K562 (cell line): ENCODE data around the gene UNC45A. TPM values are rescaled to one million over a fixed set of nuclear protein-coding genes. Genes with fewer than 3 reads are reported as not detected.

ENCODE experiments used
- CBX2 ChIP-seq: fragments of 200-600 bp; sonication (generic); IDR thresholded peaks from one replicate; pipeline ENCODE4 v1.6.1; 2012; ENCODE audit warnings: mild to moderate bottlenecking, low read length, inconsistent platforms; ENCODE audit not compliant: insufficient read depth, poor library complexity, severe bottlenecking
- CREB1 ChIP-seq, 2 experiments: sonication (generic) in 1 of 2; formaldehyde crosslinking in 1 of 2; IDR thresholded peaks; 2 replicates each; pipeline versions ENCODE4 v1.6.1 to v1.8.0; 2012 to 2022; ENCODE audit warnings: inconsistent platforms in 1 of 2, mild to moderate bottlenecking in 1 of 2, missing genetic modification reagents in 1 of 2, moderate library complexity in 1 of 2
- DIDO1 ChIP-seq: fragments of 450-650 bp; IDR thresholded peaks from 2 replicates; pipeline ENCODE4 v1.6.1; 2016; ENCODE audit warnings: low read depth, missing biosample characterization, missing genetic modification characterization
- EGR1 ChIP-seq: fragments of 450-650 bp; conservative IDR thresholded peaks from 2 replicates; pipeline ENCODE4 v1.6.1; 2017; ENCODE audit warnings: mild to moderate bottlenecking
- ELF1 ChIP-seq: fragments of 200-800 bp; sonication (Bioruptor generic); IDR thresholded peaks from 2 replicates; pipeline ENCODE4 v1.6.1; 2016; ENCODE audit warnings: missing genetic modification characterization, missing compliant biosample characterization
- MAFG ChIP-seq: fragments of 450-650 bp; conservative IDR thresholded peaks from 2 replicates; pipeline ENCODE4 v1.6.1; 2016; ENCODE audit warnings: missing genetic modification characterization, missing compliant biosample characterization
- MBD2 ChIP-seq: sonication (generic); IDR thresholded peaks from 2 replicates; pipeline ENCODE4 v1.6.1; 2016; ENCODE audit warnings: low read depth, borderline replicate concordance
- MTF1 ChIP-seq: fragments of 250-450 bp; sonication (Bioruptor Pico); IDR thresholded peaks from 2 replicates; pipeline ENCODE4 v1.9.0; 2021; ENCODE audit warnings: moderate library complexity, mild to moderate bottlenecking, inconsistent platforms, borderline replicate concordance
- NRF1 ChIP-seq, 2 experiments: fragments of 450-650 bp; IDR thresholded peaks in 1 of 2; conservative IDR thresholded peaks in 1 of 2; 2 replicates each; pipeline ENCODE4 v1.6.1; 2014; ENCODE audit warnings: mild to moderate bottlenecking in 2 of 2
- NUFIP1 ChIP-seq: fragments of 450-650 bp; IDR thresholded peaks from 2 replicates; pipeline ENCODE4 v1.6.1; 2018; ENCODE audit not compliant: partially characterized antibody
- PYGO2 ChIP-seq: fragments of 450-650 bp; IDR thresholded peaks from 2 replicates; pipeline ENCODE4 v1.6.1; 2016; ENCODE audit warnings: mild to moderate bottlenecking, missing genetic modification characterization, moderate library complexity, missing compliant biosample characterization
- RBM17 ChIP-seq: fragments of 200-400 bp; formaldehyde crosslinking; IDR thresholded peaks from 2 replicates; pipeline ENCODE4 v1.6.1; 2017; ENCODE audit warnings: low read depth, mild to moderate bottlenecking, low read length, borderline replicate concordance
- RBM25 ChIP-seq: fragments of 200-400 bp; formaldehyde crosslinking; IDR thresholded peaks from 2 replicates; pipeline ENCODE4 v1.6.1; 2018; ENCODE audit warnings: low read length, low read depth, moderate library complexity; ENCODE audit not compliant: severe bottlenecking
- SIN3A ChIP-seq, 2 experiments: fragments of 150-350 bp in 1 of 2; IDR thresholded peaks; 2 replicates each; pipeline ENCODE4 v1.6.1; 2011 to 2016; ENCODE audit warnings: borderline replicate concordance in 2 of 2, low read depth in 2 of 2, low read length in 2 of 2, mild to moderate bottlenecking in 2 of 2, moderate library complexity in 2 of 2; ENCODE audit not compliant: control insufficient read depth in 1 of 2
- SRSF1 ChIP-seq: fragments of 200-400 bp; formaldehyde crosslinking; IDR thresholded peaks from 2 replicates; pipeline ENCODE4 v1.6.1; 2017; ENCODE audit warnings: mild to moderate bottlenecking, low read depth, low read length, moderate library complexity
- TOE1 ChIP-seq, 2 experiments: fragments of 450-650 bp in 1 of 2; sonication (generic) in 1 of 2; formaldehyde crosslinking in 1 of 2; IDR thresholded peaks; 2 replicates each; pipeline versions ENCODE4 v1.7.1 to v1.8.0; 2016 to 2022; ENCODE audit warnings: borderline replicate concordance in 2 of 2, mild to moderate bottlenecking in 2 of 2, antibody characterized with exemption in 1 of 2, inconsistent platforms in 1 of 2, low read depth in 1 of 2, missing genetic modification reagents in 1 of 2, moderate library complexity in 1 of 2
- XRCC3 ChIP-seq: fragments of 450-650 bp; IDR thresholded peaks from 2 replicates; pipeline ENCODE4 v1.6.1; 2017; ENCODE audit warnings: mild to moderate bottlenecking, moderate library complexity
- ZNF253 ChIP-seq: fragments of 250-450 bp; sonication (Bioruptor Pico); conservative IDR thresholded peaks from 2 replicates; pipeline ENCODE4 v1.6.1; 2021; ENCODE audit warnings: mild to moderate bottlenecking
- ZNF3 ChIP-seq: fragments of 250-450 bp; sonication (Bioruptor Pico); IDR thresholded peaks from 2 replicates; pipeline ENCODE4 v1.5.0; 2021; ENCODE audit warnings: mild to moderate bottlenecking, moderate library complexity
- ZNF77 ChIP-seq: fragments of 250-450 bp; sonication (Bioruptor Pico); IDR thresholded peaks from 2 replicates; pipeline ENCODE4 v1.5.0; 2020
- polyA plus RNA-seq, 8 experiments: library from polyadenylated mRNA; depleted of rRNA in 4 of 8; stranded (reverse) in 5 of 8; unstranded in 3 of 8; fragments of >200 nt; fragmentation: Nextera tagmentation in 2 of 8; fragmentation: Illumina TruSeq in 1 of 8; extraction: Ambion mirVana in 2 of 8; extraction: Trizol in 1 of 8; gene quantifications; 2 replicates each; pipeline versions ENCODE4 v1.2.1 to v1.2.3, GENCODE V29; 2011 to 2014; ENCODE audit warnings: inconsistent platforms in 1 of 8, missing spikeins in 1 of 8
- total RNA-seq, 7 experiments: library from RNA; depleted of rRNA in 6 of 7; stranded (reverse); fragments of >200 nt in 6 of 7; fragmentation: Illumina TruSeq in 2 of 7; extraction: Trizol in 2 of 7; gene quantifications; 2 replicates each; pipeline versions ENCODE4 v1.2.1 to v1.2.3, GENCODE V29; 2011 to 2021; ENCODE audit warnings: low replicate concordance in 1 of 7
- TF ChIP-seq, protein P1 (sequence below): fragments of 450-650 bp; IDR thresholded peaks from 2 replicates; pipeline ENCODE4 v1.6.1; 2016; ENCODE audit warnings: mild to moderate bottlenecking
- TF ChIP-seq, protein P2 (sequence below), 2 experiments: fragments of 450-650 bp; IDR thresholded peaks; 2 replicates each; pipeline ENCODE4 v1.6.1; 2016
- TF ChIP-seq, protein P3 (sequence below): fragments of 450-650 bp; IDR thresholded peaks from 2 replicates; pipeline ENCODE4 v1.7.0; 2016; ENCODE audit warnings: borderline replicate concordance

UNC45A gene
- total and polyA plus RNA-seq, 9 of the 15 experiments (the other 6 are each of a cell fraction or from before 2014, with no cell fraction given): 22.4 to 79.3 (median 43.7) TPM

DNA sequence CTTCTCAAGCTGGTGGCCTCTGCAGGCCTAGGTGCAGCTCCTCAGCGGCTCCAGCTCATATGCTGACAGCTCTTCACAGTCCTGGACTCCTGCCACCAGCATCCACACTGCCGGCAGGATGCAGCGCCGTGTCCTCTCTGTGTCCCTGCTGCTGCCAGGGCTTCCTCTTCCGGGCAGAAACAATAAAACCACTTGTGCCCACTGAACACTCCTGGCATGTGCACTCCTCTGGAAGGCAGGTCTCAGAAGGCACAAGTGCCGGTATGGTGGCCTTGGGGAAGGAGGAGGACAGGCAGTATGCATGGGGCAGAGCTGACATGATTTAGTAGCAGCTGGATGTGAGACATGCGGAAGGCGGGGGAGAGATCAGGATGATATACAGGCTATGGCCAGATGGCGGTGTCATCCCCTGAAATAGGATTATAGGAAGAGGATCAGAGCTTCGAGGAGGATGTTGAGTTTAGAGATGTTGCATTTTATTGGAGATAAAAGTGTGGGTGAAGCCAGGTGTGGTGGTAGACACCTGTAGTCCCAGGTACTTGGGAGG lies 39.4 kb upstream of the UNC45A start (continued):
- TF ChIP-seq TOE1 (IDR thresholded peaks at IDR 0.05; ENCODE audit: borderline replicate concordance) (0 out of 2 replicates have a peak, but pooled peaks have one; percentile 31), TOE1 (CRISPR knock-in tag; IDR thresholded peaks at IDR 0.05; ENCODE audit: borderline replicate concordance, low read depth) (no peak), MBD2 (no peak), CBX2 (no peak), DIDO1 (no peak), RBM25 (no peak), EGR1 (peak; percentile 61), ZNF253 (CRISPR knock-in tag) (no peak), CREB1 (IDR thresholded peaks at IDR 0.05) (no peak), CREB1 (CRISPR knock-in tag; IDR thresholded peaks at IDR 0.05) (no peak; the same call in 1 of the 2 replicates), NUFIP1 (no peak), ELF1 (peak; percentile 80), MTF1 (no peak), XRCC3 (no peak), ZNF3 (CRISPR knock-in tag) (no peak), ZNF77 (no peak), SIN3A (IDR thresholded peaks at IDR 0.05; ENCODE audit: borderline replicate concordance in 2 of 2, control insufficient read depth in 1 of 2, low read depth in 2 of 2, low read length in 2 of 2) (no peak), SRSF1 (no peak), MAFG (tag) (no peak), PYGO2 (no peak), RBM17 (no peak), NRF1 (conservative IDR thresholded peaks at IDR 0.05 in 1 of 2, IDR thresholded peaks at IDR 0.05 in 1 of 2) (peak; percentile 15 to 26; a peak in 2 of 4 replicates)
- TF ChIP-seq, protein P1, sequence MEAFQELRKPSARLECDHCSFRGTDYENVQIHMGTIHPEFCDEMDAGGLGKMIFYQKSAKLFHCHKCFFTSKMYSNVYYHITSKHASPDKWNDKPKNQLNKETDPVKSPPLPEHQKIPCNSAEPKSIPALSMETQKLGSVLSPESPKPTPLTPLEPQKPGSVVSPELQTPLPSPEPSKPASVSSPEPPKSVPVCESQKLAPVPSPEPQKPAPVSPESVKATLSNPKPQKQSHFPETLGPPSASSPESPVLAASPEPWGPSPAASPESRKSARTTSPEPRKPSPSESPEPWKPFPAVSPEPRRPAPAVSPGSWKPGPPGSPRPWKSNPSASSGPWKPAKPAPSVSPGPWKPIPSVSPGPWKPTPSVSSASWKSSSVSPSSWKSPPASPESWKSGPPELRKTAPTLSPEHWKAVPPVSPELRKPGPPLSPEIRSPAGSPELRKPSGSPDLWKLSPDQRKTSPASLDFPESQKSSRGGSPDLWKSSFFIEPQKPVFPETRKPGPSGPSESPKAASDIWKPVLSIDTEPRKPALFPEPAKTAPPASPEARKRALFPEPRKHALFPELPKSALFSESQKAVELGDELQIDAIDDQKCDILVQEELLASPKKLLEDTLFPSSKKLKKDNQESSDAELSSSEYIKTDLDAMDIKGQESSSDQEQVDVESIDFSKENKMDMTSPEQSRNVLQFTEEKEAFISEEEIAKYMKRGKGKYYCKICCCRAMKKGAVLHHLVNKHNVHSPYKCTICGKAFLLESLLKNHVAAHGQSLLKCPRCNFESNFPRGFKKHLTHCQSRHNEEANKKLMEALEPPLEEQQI: no peak
- TF ChIP-seq, protein P2, sequence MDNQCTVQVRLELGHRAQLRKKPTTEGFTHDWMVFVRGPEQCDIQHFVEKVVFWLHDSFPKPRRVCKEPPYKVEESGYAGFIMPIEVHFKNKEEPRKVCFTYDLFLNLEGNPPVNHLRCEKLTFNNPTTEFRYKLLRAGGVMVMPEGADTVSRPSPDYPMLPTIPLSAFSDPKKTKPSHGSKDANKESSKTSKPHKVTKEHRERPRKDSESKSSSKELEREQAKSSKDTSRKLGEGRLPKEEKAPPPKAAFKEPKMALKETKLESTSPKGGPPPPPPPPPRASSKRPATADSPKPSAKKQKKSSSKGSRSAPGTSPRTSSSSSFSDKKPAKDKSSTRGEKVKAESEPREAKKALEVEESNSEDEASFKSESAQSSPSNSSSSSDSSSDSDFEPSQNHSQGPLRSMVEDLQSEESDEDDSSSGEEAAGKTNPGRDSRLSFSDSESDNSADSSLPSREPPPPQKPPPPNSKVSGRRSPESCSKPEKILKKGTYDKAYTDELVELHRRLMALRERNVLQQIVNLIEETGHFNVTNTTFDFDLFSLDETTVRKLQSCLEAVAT (IDR thresholded peaks at IDR 0.05): no peak
- TF ChIP-seq, protein P3, sequence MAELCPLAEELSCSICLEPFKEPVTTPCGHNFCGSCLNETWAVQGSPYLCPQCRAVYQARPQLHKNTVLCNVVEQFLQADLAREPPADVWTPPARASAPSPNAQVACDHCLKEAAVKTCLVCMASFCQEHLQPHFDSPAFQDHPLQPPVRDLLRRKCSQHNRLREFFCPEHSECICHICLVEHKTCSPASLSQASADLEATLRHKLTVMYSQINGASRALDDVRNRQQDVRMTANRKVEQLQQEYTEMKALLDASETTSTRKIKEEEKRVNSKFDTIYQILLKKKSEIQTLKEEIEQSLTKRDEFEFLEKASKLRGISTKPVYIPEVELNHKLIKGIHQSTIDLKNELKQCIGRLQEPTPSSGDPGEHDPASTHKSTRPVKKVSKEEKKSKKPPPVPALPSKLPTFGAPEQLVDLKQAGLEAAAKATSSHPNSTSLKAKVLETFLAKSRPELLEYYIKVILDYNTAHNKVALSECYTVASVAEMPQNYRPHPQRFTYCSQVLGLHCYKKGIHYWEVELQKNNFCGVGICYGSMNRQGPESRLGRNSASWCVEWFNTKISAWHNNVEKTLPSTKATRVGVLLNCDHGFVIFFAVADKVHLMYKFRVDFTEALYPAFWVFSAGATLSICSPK: no peak
